Measurements from ENCODE around the gene RNU1-1.

- TF ChIP-seq CTCF (IDR thresholded peaks at IDR 0.05) (no peak), POLR2A (IDR thresholded peaks at IDR 0.05) (no peak), EP300 (IDR thresholded peaks at IDR 0.05) (no peak)
Observed at GRCh38 chr1:16491056-16491675, 22.9 kb downstream of the RNU1-1 start.
